ENCODE data around the gene HERC6. TPM values are rescaled to one million over a fixed set of nuclear protein-coding genes. Genes with fewer than 3 reads are reported as not detected.

Gene HERC6
- total and polyA plus RNA-seq, 2 experiments from 2014 or later: 3.4 to 7.3 TPM

- TF ChIP-seq REST (IDR thresholded peaks at IDR 0.05; ENCODE audit: unreplicated experiment) (no peak), ZNF114 (CRISPR knock-in tag; IDR thresholded peaks at IDR 0.05) (no peak)
These were observed 21.9 kb upstream of the HERC6 start (continued) for GRCh38 chr4:88356771-88357170.

GRCh38 chr4:88357262-88357661 lies 21.4 kb upstream of the HERC6 start:
- no peaks in the 10 kb centered on the region for H3K4me1 ChIP-seq (ENCODE audit: insufficient read depth)
- H3K36me3 ChIP-seq (ENCODE audit: insufficient read depth): peaks cover 9% of the 10 kb centered on the region
- Mint-ChIP-seq H3K4me3 (no peak overlapping the region), H3K9me3 (peaks cover 45% of the 10 kb centered on the region), H3K4me1 (peaks cover 7% of the 10 kb centered on the region; the same call in 2 of the 3 replicates), H3K27me3 (ENCODE audit: insufficient read depth, low read depth, poor library complexity) (no peaks in the 10 kb centered on the region), H3K27ac (no peak overlapping the region), H3K36me3 (ENCODE audit: low read depth) (peaks cover 24% of the 10 kb centered on the region)
- no peak overlapping the region for H3K27ac ChIP-seq (ENCODE audit: low read depth)
- H3K4me3 ChIP-seq: no peak overlapping the region
- H3K9me2 ChIP-seq (ENCODE audit: insufficient read depth): no peaks in the 10 kb centered on the region
- no peak for ATAC-seq
- H3F3A ChIP-seq (replicated peaks; ENCODE audit: low read depth): no peaks in the 10 kb centered on the region
- H2AFZ ChIP-seq: no peak overlapping the region
- H4K20me1 ChIP-seq (replicated peaks; ENCODE audit: insufficient read depth): no peaks in the 10 kb centered on the region
- TF ChIP-seq STAT1 (IDR thresholded peaks at IDR 0.05; ENCODE audit: unreplicated experiment): no peak
- TF ChIP-seq ZNF114 (CRISPR knock-in tag; IDR thresholded peaks at IDR 0.05): no peak
- no peak for TF ChIP-seq EZH2phosphoT487 (IDR thresholded peaks at IDR 0.05; ENCODE audit: unreplicated experiment)
- no peak for TF ChIP-seq REST (IDR thresholded peaks at IDR 0.05; ENCODE audit: unreplicated experiment)
- no peak for TF ChIP-seq NANOG (IDR thresholded peaks at IDR 0.05; ENCODE audit: borderline replicate concordance)
- no peaks in the 10 kb centered on the region for H3K79me2 ChIP-seq (replicated peaks; ENCODE audit: insufficient read depth)
- no peak overlapping the region for H3K4me2 ChIP-seq
- no peaks in the 10 kb centered on the region for H3K27me3 ChIP-seq (ENCODE audit: insufficient read depth)
- no peak for DNase-seq (ENCODE audit: low spot score)

GRCh38 chr4:88359558-88359957 lies 19.1 kb upstream of the HERC6 start:
- Histone ChIP-seq H3K27me3 (ENCODE audit: insufficient read depth) (no peaks in the 10 kb centered on the region), H3K4me3 (no peak overlapping the region), H3K4me1 (ENCODE audit: insufficient read depth) (no peaks in the 10 kb centered on the region), H2AFZ (no peak overlapping the region), H3K27ac (ENCODE audit: low read depth) (no peak overlapping the region), H3K9me2 (ENCODE audit: insufficient read depth) (no peaks in the 10 kb centered on the region), H3K36me3 (ENCODE audit: insufficient read depth) (no peaks in the 10 kb centered on the region), H3K4me2 (no peak overlapping the region), H3F3A (replicated peaks; ENCODE audit: low read depth) (no peaks in the 10 kb centered on the region), H3K79me2 (replicated peaks; ENCODE audit: insufficient read depth) (no peaks in the 10 kb centered on the region), H4K20me1 (replicated peaks; ENCODE audit: insufficient read depth) (no peaks in the 10 kb centered on the region)
- Mint-ChIP-seq H3K4me3 (no peak overlapping the region), H3K4me1 (peaks cover 7% of the 10 kb centered on the region; the same call in 2 of the 3 replicates), H3K9me3 (peaks cover 44% of the 10 kb centered on the region), H3K36me3 (ENCODE audit: low read depth) (peaks cover 29% of the 10 kb centered on the region), H3K27ac (no peak overlapping the region), H3K27me3 (ENCODE audit: insufficient read depth, low read depth, poor library complexity) (no peaks in the 10 kb centered on the region)
- ATAC-seq (no peak), DNase-seq (ENCODE audit: low spot score) (no peak)
- TF ChIP-seq CTCF (conservative IDR thresholded peaks at IDR 0.05; ENCODE audit: low read depth in 2 of 2): no peak
- TF ChIP-seq CREB1 (CRISPR knock-in tag; IDR thresholded peaks at IDR 0.05; ENCODE audit: low read depth): no peak
